Stomach smooth muscle (tissue), 2 donors: ENCODE data around the gene EPS15.
"Not testable (repeated sequence)": the region's sequence is repeated elsewhere in the genome, so short reads cannot be mapped to it uniquely, and the experiment has no call there.

Source experiments
- H3K27ac ChIP-seq: one replicate; pipeline ENCODE4 v1.7.0; 2013; ENCODE audit warnings: mild to moderate bottlenecking, low read length, inconsistent platforms
- H3K27me3 ChIP-seq, 2 donors: one replicate each; pipeline ENCODE4 v1.7.0; 2013; ENCODE audit warnings: low read length in 2 of 2; ENCODE audit not compliant: insufficient read depth in 2 of 2, control insufficient read depth in 1 of 2
- H3K36me3 ChIP-seq, 2 donors: one replicate each; pipeline ENCODE4 v1.7.0; 2013; ENCODE audit warnings: low read length in 2 of 2; ENCODE audit not compliant: control insufficient read depth in 2 of 2, insufficient read depth in 2 of 2
- H3K4me1 ChIP-seq: one replicate; pipeline ENCODE4 v1.7.0; 2013; ENCODE audit warnings: low read length; ENCODE audit not compliant: control insufficient read depth, insufficient read depth
- H3K4me3 ChIP-seq, 2 donors: one replicate each; pipeline ENCODE4 v1.7.0; 2013; ENCODE audit warnings: low read length in 2 of 2
- H3K9ac ChIP-seq, 2 donors: one replicate each; pipeline ENCODE4 v1.7.0; 2013; ENCODE audit warnings: low read length in 2 of 2, mild to moderate bottlenecking in 1 of 2
- H3K9me3 ChIP-seq, 2 donors: one replicate each; pipeline ENCODE4 v1.7.0; 2013; ENCODE audit warnings: low read length in 2 of 2; ENCODE audit not compliant: control insufficient read depth in 2 of 2
- donor health status: healthy.
- donor health status: Pancreatic carcinoma.

The EPS15 gene

GRCh38 chr1:51491166-51491981, 27.7 kb downstream of the EPS15 start:
- H3K27me3 ChIP-seq = no peaks in the 10 kb centered on the region
- no peaks in the 10 kb centered on the region for H3K36me3 ChIP-seq
- H3K9me3 ChIP-seq = no peaks in the 10 kb centered on the region
- no peak overlapping the region for H3K27ac ChIP-seq
- no peak overlapping the region for H3K9ac ChIP-seq
- H3K4me1 ChIP-seq = peaks cover 2% of the 10 kb centered on the region
- H3K4me3 ChIP-seq = no peak overlapping the region

- Histone ChIP-seq H3K27ac (no peak overlapping the region), H3K36me3 (no peaks in the 10 kb centered on the region), H3K9me3 (no peaks in the 10 kb centered on the region), H3K9ac (no peak overlapping the region), H3K4me1 (peaks cover under 1% of the 10 kb centered on the region), H3K27me3 (no peaks in the 10 kb centered on the region), H3K4me3 (no peak overlapping the region)
Observed at GRCh38 chr1:51489472-51489871, 29.6 kb downstream of the EPS15 start.

GRCh38 chr1:51488372-51489050, 30.6 kb downstream of the EPS15 start:
- Histone ChIP-seq H3K36me3 (no peaks in the 10 kb centered on the region), H3K27ac (no peak overlapping the region), H3K9ac (no peak overlapping the region), H3K27me3 (no peaks in the 10 kb centered on the region), H3K4me3 (no peak overlapping the region), H3K4me1 (no peaks in the 10 kb centered on the region), H3K9me3 (no peaks in the 10 kb centered on the region)

- Histone ChIP-seq H3K36me3 (no peaks in the 10 kb centered on the region), H3K4me1 (no peaks in the 10 kb centered on the region), H3K27ac (no peak overlapping the region), H3K9ac (no peak overlapping the region), H3K9me3 (no peaks in the 10 kb centered on the region), H3K4me3 (no peak overlapping the region), H3K27me3 (no peaks in the 10 kb centered on the region)
Observed at GRCh38 chr1:51487628-51488027, 31.4 kb downstream of the EPS15 start.

GRCh38 chr1:51484591-51484990, 34.5 kb downstream of the EPS15 start:
- H3K9ac ChIP-seq = no peak overlapping the region
- H3K27me3 ChIP-seq = no peaks in the 10 kb centered on the region
- no peaks in the 10 kb centered on the region for H3K36me3 ChIP-seq
- H3K9me3 ChIP-seq = no peaks in the 10 kb centered on the region
- H3K27ac ChIP-seq = no peak overlapping the region
- no peak overlapping the region for H3K4me3 ChIP-seq
- no peaks in the 10 kb centered on the region for H3K4me1 ChIP-seq

GRCh38 chr1:51482881-51483280, 36.2 kb downstream of the EPS15 start:
- Histone ChIP-seq H3K27ac (no peak overlapping the region), H3K9me3 (no peaks in the 10 kb centered on the region), H3K9ac (no peak overlapping the region), H3K36me3 (no peaks in the 10 kb centered on the region), H3K27me3 (no peaks in the 10 kb centered on the region), H3K4me3 (peak overlapping the region in 1 of 2 donors; percentile 8), H3K4me1 (no peaks in the 10 kb centered on the region)

GRCh38 chr1:51474832-51475620, 44.0 kb downstream of the EPS15 start:
- not testable (repeated sequence) for H3K27me3 ChIP-seq, H3K27ac ChIP-seq, H3K9ac ChIP-seq, H3K36me3 ChIP-seq, H3K4me3 ChIP-seq, H3K4me1 ChIP-seq, H3K9me3 ChIP-seq

- H3K27ac ChIP-seq = no peak overlapping the region
- H3K4me3 ChIP-seq = no peak overlapping the region
- H3K4me1 ChIP-seq = no peaks in the 10 kb centered on the region
- no peak overlapping the region for H3K9ac ChIP-seq
- H3K9me3 ChIP-seq = no peaks in the 10 kb centered on the region
- H3K36me3 ChIP-seq = no peaks in the 10 kb centered on the region
- H3K27me3 ChIP-seq = no peaks in the 10 kb centered on the region
Observed at GRCh38 chr1:51473331-51474115, 45.5 kb downstream of the EPS15 start.

GRCh38 chr1:51472359-51472758, 46.7 kb downstream of the EPS15 start:
- Histone ChIP-seq H3K27me3 (no peaks in the 10 kb centered on the region), H3K9me3 (no peaks in the 10 kb centered on the region), H3K4me3 (no peak overlapping the region), H3K36me3 (no peaks in the 10 kb centered on the region), H3K9ac (no peak overlapping the region), H3K27ac (no peak overlapping the region), H3K4me1 (no peaks in the 10 kb centered on the region)

- Histone ChIP-seq H3K9me3 (no peaks in the 10 kb centered on the region), H3K36me3 (no peaks in the 10 kb centered on the region), H3K27me3 (no peaks in the 10 kb centered on the region), H3K9ac (no peak overlapping the region), H3K4me3 (no peak overlapping the region), H3K27ac (no peak overlapping the region), H3K4me1 (no peaks in the 10 kb centered on the region)
Observed at GRCh38 chr1:51469518-51469917, 49.5 kb downstream of the EPS15 start.
